Immature natural killer cell (primary cell): Measurements from ENCODE around the gene AP3S1. TPM values are rescaled to one million over a fixed set of nuclear protein-coding genes. Genes with fewer than 3 reads are reported as not detected.
"Not testable (repeated sequence)": the region's sequence is repeated elsewhere in the genome, so short reads cannot be mapped to it uniquely, and the experiment has no call there.

Source experiments
- DNase-seq, 3 donors: peaks; one replicate each; pipeline ENCODE4 v3.0.0; 2022; ENCODE audit warnings: mixed read lengths in 1 of 3
- H3K27ac Mint-ChIP-seq, 6 donors: one replicate each; pipeline ENCODE4 v1.8.0; 2020; ENCODE audit warnings: mixed read lengths in 6 of 6, mild to moderate bottlenecking in 5 of 6, inconsistent platforms in 4 of 6, moderate library complexity in 3 of 6
- H3K27me3 Mint-ChIP-seq, 3 donors: one replicate each; pipeline ENCODE4 v1.8.0; 2020 to 2021; ENCODE audit warnings: low read depth in 3 of 3, mild to moderate bottlenecking in 3 of 3, mixed read lengths in 3 of 3, moderate library complexity in 3 of 3, inconsistent platforms in 1 of 3
- H3K36me3 Mint-ChIP-seq, 3 donors: one replicate each; pipeline ENCODE4 v1.8.0; 2020; ENCODE audit warnings: mixed read lengths in 3 of 3, inconsistent platforms in 2 of 3, mild to moderate bottlenecking in 2 of 3
- H3K4me1 Mint-ChIP-seq, 2 donors: one replicate each; pipeline ENCODE4 v1.8.0; 2020; ENCODE audit warnings: inconsistent platforms in 2 of 2, mild to moderate bottlenecking in 2 of 2, mixed read lengths in 2 of 2, moderate library complexity in 1 of 2
- H3K4me3 Mint-ChIP-seq, 5 donors: one replicate each; pipeline ENCODE4 v1.8.0; 2020; ENCODE audit warnings: mild to moderate bottlenecking in 5 of 5, mixed read lengths in 5 of 5, inconsistent platforms in 3 of 5, moderate library complexity in 3 of 5
- H3K9me3 Mint-ChIP-seq, 6 donors: one replicate each; pipeline ENCODE4 v1.8.0; 2020; ENCODE audit warnings: mild to moderate bottlenecking in 6 of 6, mixed read lengths in 6 of 6, inconsistent platforms in 4 of 6, moderate library complexity in 3 of 6
- polyA plus RNA-seq, 3 donors: library from polyadenylated mRNA; unstranded; fragments of 300-500 nt; fragmentation: Illumina TruSeq; gene quantifications; one replicate each; pipeline ENCODE4 v1.2.3, GENCODE V29; 2021

Gene AP3S1
- polyA plus RNA-seq, 3 donors from 2014 or later, result 63.7 to 96.1 (median 71.7) TPM

GRCh38 chr5:115813719-115814118, 28.0 kb upstream of the AP3S1 start:
- peak in 2 of 3 donors; percentile 21 to 25 for DNase-seq
- Mint-ChIP-seq H3K27ac (no peak overlapping the region), H3K27me3 (peaks cover 14 to 40% (median 39%) of the 10 kb centered on the region in 3 donors), H3K36me3 (no peaks in the 10 kb centered on the region), H3K9me3 (peaks cover 0 to under 1% (median 0%) of the 10 kb centered on the region in 6 donors), H3K4me1 (peaks cover 7 to 11% of the 10 kb centered on the region in 2 donors), H3K4me3 (no peak overlapping the region)

- H3K4me1 Mint-ChIP-seq, result peaks cover 7 to 11% of the 10 kb centered on the region in 2 donors
- H3K27me3 Mint-ChIP-seq, result peaks cover 19 to 47% (median 39%) of the 10 kb centered on the region in 3 donors
Observed at GRCh38 chr5:115815006-115815692, 26.6 kb upstream of the AP3S1 start.

GRCh38 chr5:115815693-115816225, 26.0 kb upstream of the AP3S1 start:
- Mint-ChIP-seq H3K27me3 (peaks cover 19 to 50% (median 39%) of the 10 kb centered on the region in 3 donors), H3K9me3 (peaks cover 0 to 2% (median 0%) of the 10 kb centered on the region in 6 donors), H3K27ac (no peak overlapping the region), H3K36me3 (no peaks in the 10 kb centered on the region), H3K4me1 (peaks cover 7 to 11% of the 10 kb centered on the region in 2 donors), H3K4me3 (peak overlapping the region in 2 of 5 donors; percentile 16 to 48)
- no peak for DNase-seq

More at GRCh38 chr5:115815006-115815692, 26.6 kb upstream of the AP3S1 start:
- no peak for DNase-seq
- Mint-ChIP-seq H3K4me3 (peak overlapping the region in 4 of 5 donors; percentile 2 to 48 (median 21)), H3K27ac (no peak overlapping the region), H3K36me3 (no peaks in the 10 kb centered on the region), H3K9me3 (peaks cover 0 to 2% (median 0%) of the 10 kb centered on the region in 6 donors)

- no peaks in the 10 kb centered on the region for H3K36me3 Mint-ChIP-seq
- DNase-seq, result no peak
- peaks cover 19 to 47% (median 37%) of the 10 kb centered on the region in 3 donors for H3K27me3 Mint-ChIP-seq
- H3K4me3 Mint-ChIP-seq, result peak within 1 kb of the TSS in 4 of 5 donors; percentile 16 to 55 (median 48)
- H3K9me3 Mint-ChIP-seq, result peaks cover 0 to 2% (median under 1%) of the 10 kb centered on the region in 6 donors
- H3K4me1 Mint-ChIP-seq, result peaks cover 7 to 11% of the 10 kb centered on the region in 2 donors
- no peak within 1 kb of the TSS for H3K27ac Mint-ChIP-seq
Observed at GRCh38 chr5:115816226-115817081, 25.3 kb upstream of the AP3S1 start, which contains the start of gene CDO1. TSS of gene CDO1 (minus strand) at chr5:115816659. CDS start at chr5:115816397, 262 bp downstream.

GRCh38 chr5:115817386-115817785, 24.3 kb upstream of the AP3S1 start:
- Mint-ChIP-seq H3K36me3 (no peaks in the 10 kb centered on the region), H3K4me1 (peaks cover 7 to 11% of the 10 kb centered on the region in 2 donors), H3K9me3 (peaks cover 0 to 6% (median under 1%) of the 10 kb centered on the region in 6 donors), H3K27ac (no peak overlapping the region), H3K27me3 (peaks cover 19 to 45% (median 35%) of the 10 kb centered on the region in 3 donors), H3K4me3 (no peak overlapping the region)
- no peak for DNase-seq

- Mint-ChIP-seq H3K36me3 (no peaks in the 10 kb centered on the region), H3K27me3 (peaks cover 20 to 39% (median 28%) of the 10 kb centered on the region in 3 donors), H3K4me3 (no peak overlapping the region), H3K9me3 (peaks cover 0 to 15% (median 2%) of the 10 kb centered on the region in 6 donors), H3K27ac (no peak overlapping the region), H3K4me1 (peaks cover 7 to 11% of the 10 kb centered on the region in 2 donors)
- DNase-seq, result no peak
Observed at GRCh38 chr5:115818821-115819220, 22.9 kb upstream of the AP3S1 start.

- Mint-ChIP-seq H3K4me1 (peaks cover 0 to 8% of the 10 kb centered on the region in 2 donors), H3K4me3 (no peak overlapping the region), H3K27ac (no peak overlapping the region), H3K27me3 (peaks cover 13 to 24% (median 16%) of the 10 kb centered on the region in 3 donors), H3K36me3 (no peaks in the 10 kb centered on the region), H3K9me3 (peaks cover 0 to 17% (median 3%) of the 10 kb centered on the region in 6 donors)
- no peak for DNase-seq
Observed at GRCh38 chr5:115820846-115821245, 20.9 kb upstream of the AP3S1 start.

GRCh38 chr5:115824983-115825382, 16.8 kb upstream of the AP3S1 start:
- H3K27me3 Mint-ChIP-seq, DNase-seq, H3K27ac Mint-ChIP-seq, H3K4me1 Mint-ChIP-seq, H3K4me3 Mint-ChIP-seq: not testable (repeated sequence)
- Mint-ChIP-seq H3K9me3 (peaks cover 0 to 17% (median 3%) of the 10 kb centered on the region in 6 donors), H3K36me3 (peaks cover 5 to 15% (median 5%) of the 10 kb centered on the region in 3 donors)

- Mint-ChIP-seq H3K27ac (no peak overlapping the region), H3K9me3 (peaks cover 0 to 17% (median 2%) of the 10 kb centered on the region in 6 donors), H3K4me1 (peaks cover 0 to 2% of the 10 kb centered on the region in 2 donors), H3K27me3 (peaks cover 2 to 5% (median 2%) of the 10 kb centered on the region in 3 donors), H3K4me3 (no peak overlapping the region), H3K36me3 (peaks cover 6 to 16% (median 6%) of the 10 kb centered on the region in 3 donors)
- no peak for DNase-seq
Observed at GRCh38 chr5:115825948-115826347, 15.8 kb upstream of the AP3S1 start.

- no peak overlapping the region for H3K4me3 Mint-ChIP-seq
- peaks cover 0 to 2% (median 0%) of the 10 kb centered on the region in 3 donors for H3K27me3 Mint-ChIP-seq
- H3K4me1 Mint-ChIP-seq, result peaks cover 2 to 13% of the 10 kb centered on the region in 2 donors
- no peak overlapping the region for H3K27ac Mint-ChIP-seq
- H3K36me3 Mint-ChIP-seq, result peaks cover 11 to 31% (median 20%) of the 10 kb centered on the region in 3 donors
- DNase-seq, result no peak
- peaks cover 0 to 2% (median 0%) of the 10 kb centered on the region in 6 donors for H3K9me3 Mint-ChIP-seq
Observed at GRCh38 chr5:115829913-115830312, 11.8 kb upstream of the AP3S1 start.

- Mint-ChIP-seq H3K27ac (peak overlapping the region in 5 of 6 donors; percentile 4 to 59 (median 28)), H3K4me1 (peaks cover 4 to 19% of the 10 kb centered on the region in 2 donors), H3K9me3 (no peaks in the 10 kb centered on the region), H3K4me3 (no peak overlapping the region), H3K27me3 (no peaks in the 10 kb centered on the region), H3K36me3 (peaks cover 17 to 40% (median 28%) of the 10 kb centered on the region in 3 donors)
- peak; percentile 31 to 40 (median 32) for DNase-seq
Observed at GRCh38 chr5:115831163-115831768, 10.5 kb upstream of the AP3S1 start.

- H3K4me1 Mint-ChIP-seq, result peaks cover 34 to 58% of the 10 kb centered on the region in 2 donors
- peaks cover 18 to 31% (median 26%) of the 10 kb centered on the region in 3 donors for H3K36me3 Mint-ChIP-seq
- H3K27ac Mint-ChIP-seq, result peak overlapping the region in 2 of 6 donors; percentile 17 to 48
- no peaks in the 10 kb centered on the region for H3K9me3 Mint-ChIP-seq
- H3K4me3 Mint-ChIP-seq, result no peak overlapping the region
- DNase-seq, result no peak
- H3K27me3 Mint-ChIP-seq, result peaks cover 0 to 3% (median 0%) of the 10 kb centered on the region in 3 donors
Observed at GRCh38 chr5:115835481-115835880, 6.3 kb upstream of the AP3S1 start.
